GM21825 (cell line): ENCODE measurements around the gene CORO1C.

Source experiments
- ATAC-seq: cut with Tn5 transposase; IDR thresholded peaks from one replicate; pipeline ENCODE4 v1.9.1; 2021; ENCODE audit warnings: mild to moderate bottlenecking, moderate library complexity; ENCODE audit not compliant: unreplicated experiment

The CORO1C gene

DNA sequence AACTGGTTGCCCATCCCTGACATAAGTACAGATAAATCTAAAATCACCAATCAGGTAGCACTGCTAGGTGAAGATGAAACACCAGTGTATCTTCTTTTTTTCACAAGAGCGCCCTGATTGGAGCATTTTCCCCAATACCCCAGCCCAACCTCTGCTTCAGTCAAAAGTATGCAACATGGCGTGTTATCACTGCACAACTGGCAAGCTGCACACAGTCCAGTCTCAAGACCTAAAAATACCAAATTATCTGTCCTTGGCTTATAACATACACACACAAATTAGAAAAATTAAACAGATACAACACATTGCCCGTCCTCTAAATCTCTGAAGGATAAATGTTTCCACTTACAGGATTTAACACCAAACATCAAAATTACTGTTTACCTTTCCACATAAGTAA, 77.4 kb downstream of the CORO1C start:
- ATAC-seq = no peak

DNA sequence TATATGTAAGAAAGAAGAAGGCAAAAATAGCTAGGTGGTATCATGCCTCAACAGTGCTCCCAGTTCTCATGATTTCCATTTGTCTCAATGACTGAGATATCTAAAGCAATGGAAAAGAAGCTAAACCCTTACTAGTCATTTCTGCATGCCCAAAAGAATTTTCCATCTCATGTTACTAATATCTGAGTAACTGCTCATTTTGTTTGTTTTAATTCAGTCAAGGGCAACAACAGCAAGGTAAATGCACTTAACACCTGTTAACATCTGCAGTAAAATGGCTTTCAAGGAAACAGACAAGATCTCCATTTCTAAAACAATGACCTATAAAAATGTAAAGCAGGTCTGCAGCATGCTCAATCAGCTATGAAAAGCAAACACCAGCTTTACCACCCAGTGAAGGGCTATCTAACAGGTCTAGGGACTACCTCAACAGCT, 78.2 kb downstream of the CORO1C start:
- no peak for ATAC-seq

DNA sequence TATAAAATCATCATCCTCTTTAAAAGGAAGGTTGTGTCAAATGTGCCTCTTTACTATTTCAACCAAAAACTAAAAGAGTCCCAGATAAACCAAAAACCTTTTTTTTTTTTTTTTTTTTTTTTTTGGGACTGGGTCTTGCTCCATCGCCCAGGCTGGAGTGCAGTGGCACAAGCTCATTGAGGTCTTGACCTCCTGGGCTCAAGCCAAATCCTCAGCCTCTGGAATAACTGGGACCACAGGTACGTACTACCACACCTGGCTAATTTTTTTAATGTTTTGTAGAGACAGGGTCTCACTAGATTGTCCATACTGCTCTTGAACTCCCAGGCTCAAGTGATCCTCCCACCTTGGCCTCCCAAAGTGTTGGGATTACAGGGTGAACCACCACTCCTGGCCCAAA, 81.2 kb downstream of the CORO1C start:
- ATAC-seq = no peak

GRCh38 chr12:108649669-108650068, 81.6 kb downstream of the CORO1C start:
- no peak for ATAC-seq

DNA sequence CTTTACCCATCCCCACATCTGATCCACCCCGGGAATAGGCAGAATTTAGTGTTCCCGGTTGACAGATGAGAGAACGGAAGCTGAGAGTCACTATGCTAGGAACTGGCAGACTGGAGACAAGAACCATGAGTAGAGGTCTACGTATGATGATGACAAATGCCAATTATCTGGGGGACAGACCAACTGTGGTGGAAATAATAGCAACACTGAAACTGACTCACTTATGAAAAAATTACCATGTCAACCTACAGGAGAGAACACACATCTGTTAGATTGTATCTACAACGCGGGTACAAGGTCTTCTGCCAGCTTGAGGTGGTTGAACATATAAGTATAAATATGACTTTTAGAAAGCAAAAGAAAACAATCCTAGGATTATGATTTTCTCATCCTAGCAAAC, 82.2 kb downstream of the CORO1C start:
- ATAC-seq = no peak

GRCh38 chr12:108648371-108648770, 82.9 kb downstream of the CORO1C start:
- ATAC-seq = no peak

DNA sequence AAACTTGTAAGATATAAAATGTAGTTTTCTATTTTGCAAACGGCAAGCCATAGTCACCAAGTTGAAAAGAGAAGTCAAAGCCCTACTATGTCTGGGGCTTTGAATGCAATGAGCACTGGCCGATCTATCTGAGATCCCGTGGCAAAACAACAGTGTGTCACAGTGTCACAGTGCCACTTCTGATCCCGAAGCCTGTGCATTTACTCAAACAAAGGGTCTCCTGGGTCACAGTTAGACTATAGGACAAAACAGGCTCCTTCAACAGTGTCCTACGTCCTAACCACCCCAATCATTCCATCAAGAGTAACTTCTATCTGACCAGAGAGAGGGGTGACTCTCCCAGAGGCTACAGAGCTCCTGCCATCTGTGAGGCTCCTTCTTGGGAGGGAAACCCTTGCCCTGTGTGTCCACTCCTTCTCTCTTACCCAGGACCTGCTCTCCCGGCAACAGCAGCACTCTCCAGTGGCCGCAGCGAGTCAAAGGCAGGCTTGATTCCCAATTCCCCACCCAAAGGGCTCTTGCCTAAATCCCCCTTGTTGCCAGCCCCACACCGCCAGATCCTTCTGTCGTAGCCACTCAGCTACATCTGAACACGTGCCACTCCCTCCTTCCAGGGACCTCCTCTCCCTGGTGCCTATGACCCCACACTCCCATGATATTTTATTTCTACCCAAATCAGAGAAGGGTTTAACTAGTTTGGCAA, 83.6 kb downstream of the CORO1C start:
- ATAC-seq = no peak

DNA sequence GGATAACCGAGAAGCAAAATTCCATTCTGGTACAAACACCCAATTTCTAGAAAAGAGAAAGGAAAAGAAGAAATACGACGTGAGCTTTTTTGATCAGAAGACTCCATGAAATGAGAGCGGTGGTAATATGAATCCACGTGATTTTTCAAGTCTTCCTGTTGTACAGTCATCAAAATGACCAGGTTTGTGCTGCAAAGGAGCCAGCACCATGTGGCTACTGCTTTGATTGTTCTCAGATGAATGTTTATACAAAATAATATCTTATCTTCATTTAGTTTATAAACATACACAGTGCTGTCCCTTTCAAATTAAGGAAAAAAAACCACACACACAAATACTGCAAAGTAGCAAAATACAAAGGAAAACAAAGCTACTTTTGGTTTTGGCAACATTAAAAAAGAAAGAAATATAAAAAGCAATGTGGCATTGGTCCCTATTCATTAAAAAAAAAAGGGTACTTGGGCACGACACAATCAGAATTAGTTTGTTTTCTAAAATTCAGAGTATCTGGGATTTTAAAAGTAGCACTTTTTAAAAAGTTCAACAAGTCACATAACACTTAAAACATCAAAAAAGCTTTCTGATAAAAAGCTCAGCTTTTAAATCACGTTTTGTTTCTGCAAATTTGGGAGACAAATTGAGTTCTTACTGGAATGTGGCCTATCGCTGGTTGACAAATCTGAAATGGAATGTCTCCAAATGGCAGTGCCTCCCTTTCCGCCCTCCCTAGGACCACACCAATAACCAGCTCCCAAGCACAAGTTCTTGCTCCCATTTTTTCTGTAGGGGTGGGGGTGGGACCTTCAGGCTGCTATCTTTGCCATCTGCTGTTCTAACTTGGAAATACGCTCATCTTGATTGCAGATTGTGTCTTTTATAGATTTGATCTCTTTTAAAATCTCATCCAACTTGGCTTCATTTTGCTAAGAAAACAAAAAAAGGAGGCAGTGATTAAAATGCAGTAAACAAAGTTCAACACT, 84.4 kb downstream of the CORO1C start:
- ATAC-seq = no peak

DNA sequence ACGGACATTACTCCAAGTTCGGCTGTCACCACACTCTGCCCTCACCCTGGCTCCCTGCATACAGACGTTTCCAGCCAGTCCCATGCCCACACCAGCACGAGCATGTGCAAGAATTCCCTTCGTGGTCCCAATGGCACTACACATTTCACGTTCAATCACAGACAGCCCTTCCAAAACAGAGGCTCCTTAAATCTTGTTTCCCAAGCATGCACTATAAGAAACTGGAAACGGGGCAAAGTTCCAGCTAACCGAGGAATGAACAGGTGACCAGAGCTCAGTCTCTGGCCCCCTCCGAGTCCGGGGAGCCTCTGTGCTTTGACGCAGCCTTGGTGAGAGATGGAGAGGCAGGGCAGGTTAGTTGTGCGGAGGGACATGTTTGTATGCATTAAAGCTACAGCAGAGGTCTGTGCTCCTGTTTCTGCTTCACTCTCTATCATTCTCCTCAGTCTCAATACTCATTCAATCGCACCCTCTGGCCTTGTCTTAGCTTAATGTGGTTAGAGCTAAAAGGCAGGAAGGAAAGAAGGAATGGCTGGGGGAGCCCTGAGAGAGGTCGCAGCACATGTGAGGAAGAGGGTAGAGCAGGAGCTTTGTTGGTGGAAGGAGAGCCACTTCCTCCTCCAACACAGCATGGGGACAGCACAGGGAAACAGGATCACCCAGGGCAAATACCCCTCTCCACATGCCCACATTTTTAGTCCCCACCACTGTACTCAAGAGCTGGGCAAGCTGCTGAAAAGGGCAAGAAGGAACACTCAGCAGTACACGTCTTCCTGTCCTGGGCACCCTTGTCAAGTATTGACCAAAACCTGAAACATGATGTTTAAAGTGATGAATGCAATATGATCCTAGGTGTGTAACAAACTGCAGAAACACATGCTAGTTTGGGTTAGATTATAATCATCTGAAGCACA, 85.4 kb downstream of the CORO1C start:
- no peak for ATAC-seq

GRCh38 chr12:108644811-108645120, 86.6 kb downstream of the CORO1C start:
- no peak for ATAC-seq

DNA sequence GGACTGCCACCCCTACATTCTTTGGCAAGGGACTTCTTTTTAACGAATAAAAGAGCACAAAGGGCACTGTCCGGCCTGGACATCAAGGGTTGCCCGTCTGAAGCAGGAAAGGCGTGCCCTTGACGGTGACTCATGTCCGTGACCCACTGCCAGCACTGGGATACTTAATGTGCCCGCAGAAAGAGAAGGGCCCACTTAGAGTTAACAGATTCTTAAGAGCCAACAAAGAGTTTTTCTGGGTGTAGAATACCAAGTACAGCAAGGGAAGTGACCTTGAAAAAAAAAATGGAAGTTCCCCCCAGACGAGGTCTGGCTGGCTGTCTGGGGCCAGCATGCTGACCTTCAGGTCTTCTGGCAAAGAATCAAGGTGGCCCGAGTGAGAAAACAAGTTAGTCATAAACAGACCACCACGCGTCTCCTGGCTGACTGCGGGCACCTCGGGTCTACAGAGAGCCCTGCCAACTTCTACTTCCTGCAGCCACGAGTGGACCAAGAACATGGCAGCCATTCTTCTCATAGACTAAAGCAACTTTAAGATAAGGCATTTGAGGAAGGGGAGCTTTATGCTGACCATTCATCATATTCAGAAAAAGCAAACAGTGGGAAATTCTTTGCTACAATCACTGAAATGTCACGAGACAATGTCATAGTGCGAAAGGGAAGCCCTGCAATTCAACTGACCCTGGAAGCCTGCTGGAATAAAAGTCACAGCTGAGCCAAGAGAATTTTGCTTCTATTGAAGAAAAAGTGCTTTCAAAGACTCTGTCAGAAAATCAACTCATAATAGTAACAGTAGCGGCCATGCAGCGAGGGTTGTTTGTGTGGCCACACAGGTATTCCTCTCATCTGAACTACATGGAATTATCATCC, 87.1 kb downstream of the CORO1C start:
- ATAC-seq = no peak

GRCh38 chr12:108642899-108643654, 88.2 kb downstream of the CORO1C start:
- no peak for ATAC-seq

- ATAC-seq = no peak
These were observed 88.9 kb downstream of the CORO1C start for GRCh38 chr12:108642269-108642870.

DNA sequence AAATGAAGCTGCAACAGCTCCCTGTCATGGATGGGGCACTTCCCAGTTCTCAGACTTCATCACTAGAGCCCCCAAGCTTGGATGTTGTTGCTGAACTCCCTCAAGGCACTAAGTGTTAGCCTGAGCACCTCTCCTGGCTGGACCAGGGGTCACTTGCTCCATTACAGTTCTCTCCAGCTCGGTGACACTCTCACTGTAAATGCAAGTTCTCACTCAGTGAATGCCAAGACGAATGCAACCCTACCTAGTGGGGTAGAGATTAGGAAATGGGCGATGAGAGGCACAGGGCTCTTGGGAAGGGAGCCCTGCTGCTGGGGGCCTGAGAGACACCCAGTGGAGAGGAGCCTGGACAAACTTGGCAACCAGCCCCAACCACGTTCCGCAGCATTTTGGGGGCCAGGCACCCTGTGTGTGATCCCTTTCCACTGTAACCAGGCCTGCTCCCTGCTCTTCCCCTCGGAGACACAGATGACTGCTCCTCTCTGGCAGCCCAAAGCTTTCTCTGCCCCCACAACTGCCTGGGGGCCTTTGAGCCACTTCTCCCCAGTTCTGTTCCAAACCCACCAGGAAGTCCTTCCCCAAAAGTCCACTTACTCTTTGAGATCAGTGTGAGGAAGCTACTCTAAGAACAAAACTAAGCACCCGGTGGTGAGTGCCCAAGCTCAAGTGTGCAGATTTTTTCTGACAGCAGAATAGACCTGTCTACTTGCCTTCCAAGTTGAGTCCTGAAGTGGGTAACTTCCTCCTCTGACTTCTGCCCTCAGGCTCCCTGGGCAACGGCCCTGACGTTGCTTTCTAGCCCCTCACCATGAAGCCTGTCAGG, 89.7 kb downstream of the CORO1C start:
- ATAC-seq = no peak

- ATAC-seq = no peak
These were observed 90.4 kb downstream of the CORO1C start for GRCh38 chr12:108640802-108641445.

GRCh38 chr12:108638997-108639822, 92.1 kb downstream of the CORO1C start:
- no peak for ATAC-seq
